Loucy (cell line): ENCODE data around the gene MTSS2.

Experiments used
- EZH2phosphoT487 ChIP-seq: fragments of 200-600 bp; IDR thresholded peaks from 2 replicates; pipeline ENCODE4 v1.6.1; 2018; ENCODE audit warnings: antibody characterized with exemption, mild to moderate bottlenecking, moderate library complexity, borderline replicate concordance
- TF ChIP-seq, protein P1 (sequence below): fragments of 200-600 bp; sonication (generic); conservative IDR thresholded peaks from 2 replicates; pipeline ENCODE4 v1.5.1; 2014; ENCODE audit warnings: mild to moderate bottlenecking, antibody characterized with exemption, low read length

DNA sequence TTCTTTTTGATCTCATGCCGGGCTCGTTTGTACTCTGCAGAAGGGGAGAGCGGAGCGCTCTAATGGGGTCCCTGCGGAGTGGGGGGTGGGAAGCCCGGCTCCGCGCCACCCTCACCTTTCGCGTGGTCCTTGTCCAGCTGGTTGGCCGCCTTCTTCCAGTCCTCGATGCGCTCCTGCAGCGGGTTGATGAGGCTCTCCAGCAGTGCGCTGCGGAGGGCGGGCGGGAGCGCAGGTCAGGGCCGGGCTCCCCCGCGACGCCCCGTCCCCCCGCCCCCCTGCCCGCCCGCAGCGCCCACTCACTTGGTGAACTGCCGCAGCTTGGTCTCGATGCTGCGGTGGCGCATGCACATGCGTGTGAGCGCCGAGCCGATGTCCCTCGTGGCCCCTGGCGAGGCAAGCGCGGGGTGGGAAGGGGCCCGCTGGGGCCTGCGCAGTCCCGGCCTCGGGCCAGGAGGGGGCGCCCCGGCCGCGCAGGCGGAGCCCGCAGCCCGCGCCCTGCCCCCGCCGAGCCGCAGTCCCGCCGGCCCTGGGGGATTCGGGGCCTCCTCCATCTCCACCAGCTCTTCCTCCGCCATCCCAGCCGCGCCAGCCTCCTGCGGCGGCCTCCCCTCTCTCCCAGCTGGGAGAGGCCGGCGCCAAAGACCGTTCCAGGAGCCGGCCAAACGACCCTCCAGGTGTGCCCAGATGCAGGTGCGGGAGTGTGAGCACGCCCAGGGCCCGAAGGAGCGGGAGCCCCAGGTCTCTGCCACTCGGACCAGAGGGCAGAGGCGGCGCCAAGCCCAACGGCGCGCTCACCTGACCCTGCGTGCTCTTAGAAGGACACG is 6.0 kb downstream of the MTSS2 start:
- TF ChIP-seq, protein P1, sequence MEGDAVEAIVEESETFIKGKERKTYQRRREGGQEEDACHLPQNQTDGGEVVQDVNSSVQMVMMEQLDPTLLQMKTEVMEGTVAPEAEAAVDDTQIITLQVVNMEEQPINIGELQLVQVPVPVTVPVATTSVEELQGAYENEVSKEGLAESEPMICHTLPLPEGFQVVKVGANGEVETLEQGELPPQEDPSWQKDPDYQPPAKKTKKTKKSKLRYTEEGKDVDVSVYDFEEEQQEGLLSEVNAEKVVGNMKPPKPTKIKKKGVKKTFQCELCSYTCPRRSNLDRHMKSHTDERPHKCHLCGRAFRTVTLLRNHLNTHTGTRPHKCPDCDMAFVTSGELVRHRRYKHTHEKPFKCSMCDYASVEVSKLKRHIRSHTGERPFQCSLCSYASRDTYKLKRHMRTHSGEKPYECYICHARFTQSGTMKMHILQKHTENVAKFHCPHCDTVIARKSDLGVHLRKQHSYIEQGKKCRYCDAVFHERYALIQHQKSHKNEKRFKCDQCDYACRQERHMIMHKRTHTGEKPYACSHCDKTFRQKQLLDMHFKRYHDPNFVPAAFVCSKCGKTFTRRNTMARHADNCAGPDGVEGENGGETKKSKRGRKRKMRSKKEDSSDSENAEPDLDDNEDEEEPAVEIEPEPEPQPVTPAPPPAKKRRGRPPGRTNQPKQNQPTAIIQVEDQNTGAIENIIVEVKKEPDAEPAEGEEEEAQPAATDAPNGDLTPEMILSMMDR, result no peak
- no peak for TF ChIP-seq EZH2phosphoT487
